Measurements from ENCODE around the gene SUSD4.

DNA sequence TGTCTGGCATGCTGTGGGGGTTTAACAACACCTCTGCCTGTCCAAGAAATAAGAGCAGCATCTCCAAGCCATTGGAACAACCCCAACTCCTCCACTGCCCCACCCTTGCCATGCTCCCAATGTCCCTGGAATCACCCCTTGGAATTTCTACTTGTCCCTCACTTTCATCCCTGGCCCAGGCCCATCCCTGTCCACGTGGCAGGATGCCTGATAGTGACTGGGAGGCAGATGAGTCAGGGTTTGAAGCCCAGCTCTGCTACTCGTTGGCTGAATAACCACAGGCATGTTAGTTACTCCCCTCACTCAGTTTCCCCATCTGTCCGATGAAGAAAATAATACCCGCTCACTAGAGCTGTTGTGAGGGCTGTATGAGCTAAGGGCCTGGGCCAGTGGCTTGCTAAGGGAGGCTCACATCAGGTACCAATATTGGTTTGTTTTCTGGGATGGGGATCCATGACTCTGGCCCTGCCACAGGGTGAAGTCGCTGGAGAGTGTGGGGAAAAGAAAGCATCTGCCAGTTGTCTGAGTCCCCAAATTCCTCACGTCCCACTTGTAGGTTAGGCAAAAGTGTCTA lies 121.5 kb downstream of the SUSD4 start:
- TF ChIP-seq CTCF (IDR thresholded peaks at IDR 0.05) (no peak), POLR2A (IDR thresholded peaks at IDR 0.05) (no peak), EP300 (IDR thresholded peaks at IDR 0.05) (no peak)
